Activated CD8-positive, alpha-beta T cell treated with anti-CD3 and anti-CD28 coated beads for 36 hours (primary cell): ENCODE results near the gene TMEM9B. TPM values are rescaled to one million over a fixed set of nuclear protein-coding genes. Genes with fewer than 3 reads are reported as not detected.

Source experiments
- ATAC-seq: fragments of 200-7000 bp; cut with Tn5 transposase; one replicate; pipeline ENCODE4 v1.10.0; 2021; ENCODE audit warnings: mild to moderate bottlenecking, moderate library complexity
- CTCF ChIA-PET: fragments of 350-600 bp; sonication (Branson Sonifier 250); formaldehyde crosslinking; loops from one replicate; lab custom pipeline; 2021; ENCODE audit warnings: antibody characterized with exemption; lab: Charles Lee
- POLR2A ChIA-PET: fragments of 350-600 bp; sonication (Branson Sonifier 250); formaldehyde crosslinking; loops from one replicate; lab custom pipeline; 2021; ENCODE audit warnings: antibody characterized with exemption; lab: Charles Lee
- DNase-seq: peaks from one replicate; pipeline ENCODE4 v3.0.0-alpha.2; 2020
- H3K27ac Mint-ChIP-seq: one replicate; pipeline ENCODE4 v1.8.0; 2021; ENCODE audit warnings: mild to moderate bottlenecking, mixed read lengths
- H3K27me3 Mint-ChIP-seq: one replicate; pipeline ENCODE4 v1.8.0; 2021; ENCODE audit warnings: mixed read lengths
- H3K36me3 Mint-ChIP-seq: one replicate; pipeline ENCODE4 v1.8.0; 2021; ENCODE audit warnings: low read depth, mixed read lengths
- H3K4me1 Mint-ChIP-seq: one replicate; pipeline ENCODE4 v1.8.0; 2021; ENCODE audit warnings: low read depth, mixed read lengths
- H3K4me3 Mint-ChIP-seq: one replicate; pipeline ENCODE4 v1.8.0; 2021; ENCODE audit warnings: mild to moderate bottlenecking, moderate library complexity, mixed read lengths
- H3K9me3 Mint-ChIP-seq: one replicate; pipeline ENCODE4 v1.8.0; 2021; ENCODE audit warnings: mixed read lengths
- intact Hi-C: fragments of 100-400 bp; cut with micrococcal nuclease; formaldehyde crosslinking; loops from one replicate; pipeline ENCODE4 v1.10.0; 2022
- total RNA-seq, 2 experiments: library from RNA; stranded (reverse); gene quantifications; one replicate each; pipeline ENCODE4 v1.2.3, GENCODE V29; 2021
- TF ChIP-seq, protein P1 (sequence below): fragments of 200-600 bp; IDR thresholded peaks from one replicate; pipeline ENCODE4 v1.8.0; 2022; ENCODE audit warnings: antibody characterized with exemption, mild to moderate bottlenecking

TMEM9B gene
- total RNA-seq, 2 experiments from 2014 or later: 14.6 to 16.3 TPM

DNA sequence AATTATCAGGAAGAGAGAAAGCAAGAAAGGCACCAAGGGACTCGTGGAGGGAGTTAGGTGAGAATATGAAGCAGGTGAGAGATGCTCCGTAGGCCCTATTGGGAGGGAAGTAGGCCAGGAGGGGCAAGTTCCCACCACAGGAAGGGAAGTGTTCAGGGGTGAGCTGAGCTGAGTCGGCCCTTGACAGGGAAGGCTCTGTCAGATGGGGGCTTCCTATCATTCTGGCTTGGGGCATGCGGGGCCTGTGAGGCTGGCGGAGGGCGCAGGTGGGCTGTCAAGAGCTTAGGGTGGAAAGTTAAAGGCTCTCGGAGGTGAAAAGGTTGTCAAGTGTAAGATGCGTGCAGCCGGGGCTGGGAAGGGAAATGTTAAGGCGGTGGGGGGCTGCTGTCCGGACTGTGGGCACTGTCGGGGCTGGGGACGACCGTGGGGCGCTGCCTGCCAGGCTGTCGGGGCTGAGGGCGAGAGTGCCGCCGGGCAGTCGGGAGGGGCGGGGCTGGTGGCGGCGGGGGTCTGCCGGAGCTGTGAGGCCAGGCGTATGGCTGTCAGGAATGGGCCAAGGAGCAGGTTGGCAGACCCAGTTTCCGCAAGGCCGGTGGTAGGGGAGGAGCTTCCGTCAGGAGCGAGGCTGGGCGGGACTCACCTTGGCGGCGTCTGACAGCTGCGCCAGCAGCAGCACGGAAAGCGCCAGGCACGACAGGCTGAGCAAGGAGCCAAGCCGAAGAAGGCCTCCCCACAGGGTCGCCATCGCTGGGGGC, 496 bp downstream of the TMEM9B start:
- H3K9me3 Mint-ChIP-seq: no peaks in the 10 kb centered on the region
- H3K27me3 Mint-ChIP-seq: no peaks in the 10 kb centered on the region
- POLR2A ChIA-PET: interaction anchor here (0.6 to 3.0 kb wide), 7 partner anchors 12 to 281 kb away, joined by 3 to 16 read pairs (median 3); partner anchors contain the start of genes RPL27A and TRIM66
- H3K36me3 Mint-ChIP-seq: no peaks in the 10 kb centered on the region
- H3K4me1 Mint-ChIP-seq: peaks cover 34% of the 10 kb centered on the region
- ATAC-seq (peak; percentile 75), DNase-seq (peak; percentile 85)
- H3K4me3 Mint-ChIP-seq: peak overlapping the region; percentile 94
- intact Hi-C loops: loop anchor here (5.0 kb wide), 2 partner anchors 51 to 276 kb away; partner anchors contain the start of gene AKIP1
- H3K27ac Mint-ChIP-seq: peak overlapping the region; percentile 89
- TF ChIP-seq, protein P1, sequence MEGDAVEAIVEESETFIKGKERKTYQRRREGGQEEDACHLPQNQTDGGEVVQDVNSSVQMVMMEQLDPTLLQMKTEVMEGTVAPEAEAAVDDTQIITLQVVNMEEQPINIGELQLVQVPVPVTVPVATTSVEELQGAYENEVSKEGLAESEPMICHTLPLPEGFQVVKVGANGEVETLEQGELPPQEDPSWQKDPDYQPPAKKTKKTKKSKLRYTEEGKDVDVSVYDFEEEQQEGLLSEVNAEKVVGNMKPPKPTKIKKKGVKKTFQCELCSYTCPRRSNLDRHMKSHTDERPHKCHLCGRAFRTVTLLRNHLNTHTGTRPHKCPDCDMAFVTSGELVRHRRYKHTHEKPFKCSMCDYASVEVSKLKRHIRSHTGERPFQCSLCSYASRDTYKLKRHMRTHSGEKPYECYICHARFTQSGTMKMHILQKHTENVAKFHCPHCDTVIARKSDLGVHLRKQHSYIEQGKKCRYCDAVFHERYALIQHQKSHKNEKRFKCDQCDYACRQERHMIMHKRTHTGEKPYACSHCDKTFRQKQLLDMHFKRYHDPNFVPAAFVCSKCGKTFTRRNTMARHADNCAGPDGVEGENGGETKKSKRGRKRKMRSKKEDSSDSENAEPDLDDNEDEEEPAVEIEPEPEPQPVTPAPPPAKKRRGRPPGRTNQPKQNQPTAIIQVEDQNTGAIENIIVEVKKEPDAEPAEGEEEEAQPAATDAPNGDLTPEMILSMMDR: no peak
- CTCF ChIA-PET: interaction anchor here (1.3 to 3.0 kb wide), 6 partner anchors 49 to 174 kb away, joined by 3 to 20 read pairs (median 4); no protein-coding TSS in a partner anchor

DNA sequence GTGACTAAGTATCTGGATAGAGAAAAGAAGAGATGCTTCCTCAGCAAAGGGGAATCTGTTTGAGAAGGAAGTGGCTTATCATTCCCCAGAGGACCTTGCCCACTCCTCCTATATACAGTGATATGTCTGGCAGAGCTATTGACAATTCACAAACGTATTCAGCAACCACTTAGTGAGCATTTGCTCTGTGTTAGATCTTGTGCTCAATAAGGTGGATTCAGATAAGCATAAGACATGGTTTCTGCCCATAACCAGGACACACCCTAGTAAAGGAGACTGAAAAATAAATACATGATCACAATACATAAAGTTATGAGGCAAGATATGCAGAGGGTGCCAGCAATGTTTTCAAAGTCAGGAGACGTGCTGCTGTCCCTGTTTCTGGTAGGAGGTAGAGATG, 1.4 kb downstream of the TMEM9B start:
- H3K27ac Mint-ChIP-seq: peak overlapping the region; percentile 89
- ATAC-seq: no peak
- peak overlapping the region; percentile 94 for H3K4me3 Mint-ChIP-seq
- H3K36me3 Mint-ChIP-seq: no peaks in the 10 kb centered on the region
- peaks cover 34% of the 10 kb centered on the region for H3K4me1 Mint-ChIP-seq
- ChIA-PET POLR2A (interaction anchor here (0.9 to 3.0 kb wide), 3 partner anchors 51 to 280 kb away, joined by 3 to 16 read pairs (median 6); partner anchors contain the start of genes RPL27A and TRIM66), CTCF (interaction anchor here (1.3 to 3.0 kb wide), 5 partner anchors 48 to 175 kb away, joined by 3 to 20 read pairs (median 4); no protein-coding TSS in a partner anchor)
- no peaks in the 10 kb centered on the region for H3K27me3 Mint-ChIP-seq
- H3K9me3 Mint-ChIP-seq: no peaks in the 10 kb centered on the region
- TF ChIP-seq, protein P1: no peak
- no peak for DNase-seq
- intact Hi-C loops: loop anchor here (5.0 kb wide), 2 partner anchors 51 to 276 kb away; partner anchors contain the start of gene AKIP1

DNA sequence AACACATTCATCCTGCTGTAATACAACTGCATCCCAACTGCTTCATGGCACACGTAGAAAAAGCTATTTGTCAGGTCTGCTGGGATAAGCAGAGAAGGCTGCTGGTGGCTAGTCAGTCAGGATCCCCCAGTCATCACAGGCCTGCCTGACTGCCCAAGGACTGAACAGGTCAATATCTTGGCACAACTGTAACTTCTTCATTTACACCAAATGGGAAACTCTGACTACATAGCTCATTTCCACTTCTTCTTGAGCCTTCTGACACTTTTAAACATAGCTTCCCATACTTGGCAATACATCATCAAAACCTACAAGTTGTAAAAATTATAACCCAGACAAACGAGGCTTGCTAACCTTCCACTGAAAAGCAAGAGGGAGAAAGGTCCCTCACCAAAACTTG, 2.8 kb downstream of the TMEM9B start:
- Mint-ChIP-seq H3K27ac (no peak overlapping the region), H3K4me3 (no peak overlapping the region), H3K4me1 (peaks cover 42% of the 10 kb centered on the region), H3K9me3 (no peaks in the 10 kb centered on the region), H3K27me3 (no peaks in the 10 kb centered on the region), H3K36me3 (peaks cover 5% of the 10 kb centered on the region)
- TF ChIP-seq, protein P1: no peak
- DNase-seq (no peak), ATAC-seq (no peak)
- intact Hi-C loops: loop anchor here (5.0 kb wide), 2 partner anchors 49 to 274 kb away; partner anchors contain the start of gene AKIP1
- POLR2A ChIA-PET: interaction anchor here (1.8 kb wide), 1 partner anchor 270 kb away, joined by 4 read pairs; no protein-coding TSS in a partner anchor
- CTCF ChIA-PET: interaction anchor here (0.8 to 3.3 kb wide), 9 partner anchors 9 to 573 kb away, joined by 3 to 33 read pairs (median 3); partner anchors contain the start of gene AKIP1

DNA sequence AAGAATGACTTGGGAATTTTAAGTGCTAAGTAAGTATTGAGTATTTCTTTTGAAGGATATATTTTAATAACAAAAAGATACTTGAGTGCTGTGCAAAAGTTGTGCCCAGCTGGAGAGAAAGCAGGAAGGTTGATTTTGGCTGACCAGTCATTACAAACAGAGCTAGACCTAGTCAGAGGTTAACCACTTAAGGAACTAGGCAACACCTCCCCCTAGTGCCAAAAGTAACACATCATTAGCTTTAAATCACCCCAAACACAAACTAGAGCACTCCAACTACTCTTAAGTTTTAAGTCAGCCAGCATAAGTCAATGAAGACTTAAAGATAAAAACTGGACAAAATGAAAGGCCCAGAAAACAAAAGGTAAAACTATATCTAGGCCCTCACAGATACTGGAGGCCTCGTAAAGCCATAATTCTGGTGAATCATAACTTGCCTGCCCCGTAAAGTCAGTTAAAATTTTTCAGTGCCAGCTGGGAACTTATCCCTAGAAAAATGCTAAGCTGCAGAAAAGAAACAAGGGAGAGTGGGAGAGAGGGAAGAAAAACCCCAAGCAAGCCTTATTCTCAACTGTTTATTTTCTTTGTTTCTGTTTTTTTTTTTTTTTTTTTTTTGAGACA, 4.6 kb downstream of the TMEM9B start:
- H3K4me1 Mint-ChIP-seq: peaks cover 37% of the 10 kb centered on the region

More for the DNA sequence above, 4.6 kb downstream of the TMEM9B start:
- ChIA-PET POLR2A (interaction anchor here (1.1 kb wide), 1 partner anchor 44 kb away, joined by 3 read pairs; no protein-coding TSS in a partner anchor), CTCF (interaction anchor here (0.6 to 3.3 kb wide), 34 partner anchors 10 to 767 kb away, joined by 3 to 43 read pairs (median 4); partner anchors contain the start of genes AKIP1, ASCL3, RPL27A and TRIM66)
- Mint-ChIP-seq H3K27ac (no peak overlapping the region), H3K27me3 (no peaks in the 10 kb centered on the region), H3K4me3 (no peak overlapping the region), H3K9me3 (no peaks in the 10 kb centered on the region), H3K36me3 (peaks cover 11% of the 10 kb centered on the region)
- intact Hi-C loops: loop anchor here (5.0 kb wide), 2 partner anchors 47 to 272 kb away; partner anchors contain the start of gene AKIP1
- DNase-seq: peak; percentile 53
- ATAC-seq: peak; percentile 21
- TF ChIP-seq, protein P1: peak; percentile 59
